Measurements from ENCODE around the gene PGAM1. TPM values are rescaled to one million over a fixed set of nuclear protein-coding genes. Genes with fewer than 3 reads are reported as not detected.
A peak's percentile ranks its signal among the peaks of the same experiment; 100 is the strongest.

PGAM1 gene
- total and polyA plus RNA-seq, 2 of the 13 experiments (the other 11 are each of a cell fraction or from before 2014, with no cell fraction given), result 354 to 483 TPM

GRCh38 chr10:97426776-97427570 is 982 bp downstream of the PGAM1 start (continued):
- TF ChIP-seq HMGXB3 (CRISPR knock-in tag; IDR thresholded peaks at IDR 0.05; ENCODE audit: borderline replicate concordance) (no peak), ZNF143 (CRISPR knock-in tag; IDR thresholded peaks at IDR 0.05) (no peak), ARID5B (CRISPR knock-in tag; IDR thresholded peaks at IDR 0.05) (no peak), ZBTB7B (CRISPR knock-in tag; IDR thresholded peaks at IDR 0.05) (no peak), ARID2 (CRISPR knock-in tag; IDR thresholded peaks at IDR 0.05; ENCODE audit: borderline replicate concordance) (no peak), SNRNP70 (IDR thresholded peaks at IDR 0.05; ENCODE audit: low read depth, low read length) (no peak), ZNF558 (CRISPR knock-in tag; IDR thresholded peaks at IDR 0.05; ENCODE audit: borderline replicate concordance) (0 out of 2 replicates have a peak, but pooled peaks have one; percentile 61), ZNF629 (CRISPR knock-in tag; conservative IDR thresholded peaks at IDR 0.05) (no peak), ZNF460 (CRISPR knock-in tag; IDR thresholded peaks at IDR 0.05; ENCODE audit: borderline replicate concordance) (peak; percentile 58; the same call in 1 of the 2 replicates), ZNF350 (CRISPR knock-in tag; IDR thresholded peaks at IDR 0.05; ENCODE audit: borderline replicate concordance, low read depth) (peak; percentile 36; the same call in 1 of the 2 replicates), GLI4 (CRISPR knock-in tag; IDR thresholded peaks at IDR 0.05; ENCODE audit: borderline replicate concordance) (no peak), TBL1XR1 (IDR thresholded peaks at IDR 0.05; ENCODE audit: borderline replicate concordance, low read length, partially characterized antibody) (no peak), ZNF383 (CRISPR knock-in tag; IDR thresholded peaks at IDR 0.05; ENCODE audit: borderline replicate concordance) (no peak), AKAP8 (CRISPR knock-in tag; IDR thresholded peaks at IDR 0.05) (no peak)
- TF ChIP-seq, protein P1, sequence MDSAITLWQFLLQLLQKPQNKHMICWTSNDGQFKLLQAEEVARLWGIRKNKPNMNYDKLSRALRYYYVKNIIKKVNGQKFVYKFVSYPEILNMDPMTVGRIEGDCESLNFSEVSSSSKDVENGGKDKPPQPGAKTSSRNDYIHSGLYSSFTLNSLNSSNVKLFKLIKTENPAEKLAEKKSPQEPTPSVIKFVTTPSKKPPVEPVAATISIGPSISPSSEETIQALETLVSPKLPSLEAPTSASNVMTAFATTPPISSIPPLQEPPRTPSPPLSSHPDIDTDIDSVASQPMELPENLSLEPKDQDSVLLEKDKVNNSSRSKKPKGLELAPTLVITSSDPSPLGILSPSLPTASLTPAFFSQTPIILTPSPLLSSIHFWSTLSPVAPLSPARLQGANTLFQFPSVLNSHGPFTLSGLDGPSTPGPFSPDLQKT (CRISPR knock-in tag; IDR thresholded peaks at IDR 0.05; ENCODE audit: borderline replicate concordance), result no peak
- TF ChIP-seq, protein P2, sequence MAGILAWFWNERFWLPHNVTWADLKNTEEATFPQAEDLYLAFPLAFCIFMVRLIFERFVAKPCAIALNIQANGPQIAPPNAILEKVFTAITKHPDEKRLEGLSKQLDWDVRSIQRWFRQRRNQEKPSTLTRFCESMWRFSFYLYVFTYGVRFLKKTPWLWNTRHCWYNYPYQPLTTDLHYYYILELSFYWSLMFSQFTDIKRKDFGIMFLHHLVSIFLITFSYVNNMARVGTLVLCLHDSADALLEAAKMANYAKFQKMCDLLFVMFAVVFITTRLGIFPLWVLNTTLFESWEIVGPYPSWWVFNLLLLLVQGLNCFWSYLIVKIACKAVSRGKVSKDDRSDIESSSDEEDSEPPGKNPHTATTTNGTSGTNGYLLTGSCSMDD (CRISPR knock-in tag; IDR thresholded peaks at IDR 0.05), result no peak

All from HepG2 (cell line).